ENCODE measurements around the gene CROCC.
"Not testable (repeated sequence)": the region's sequence is repeated elsewhere in the genome, so short reads cannot be mapped to it uniquely, and the experiment has no call there.

CROCC gene

DNA sequence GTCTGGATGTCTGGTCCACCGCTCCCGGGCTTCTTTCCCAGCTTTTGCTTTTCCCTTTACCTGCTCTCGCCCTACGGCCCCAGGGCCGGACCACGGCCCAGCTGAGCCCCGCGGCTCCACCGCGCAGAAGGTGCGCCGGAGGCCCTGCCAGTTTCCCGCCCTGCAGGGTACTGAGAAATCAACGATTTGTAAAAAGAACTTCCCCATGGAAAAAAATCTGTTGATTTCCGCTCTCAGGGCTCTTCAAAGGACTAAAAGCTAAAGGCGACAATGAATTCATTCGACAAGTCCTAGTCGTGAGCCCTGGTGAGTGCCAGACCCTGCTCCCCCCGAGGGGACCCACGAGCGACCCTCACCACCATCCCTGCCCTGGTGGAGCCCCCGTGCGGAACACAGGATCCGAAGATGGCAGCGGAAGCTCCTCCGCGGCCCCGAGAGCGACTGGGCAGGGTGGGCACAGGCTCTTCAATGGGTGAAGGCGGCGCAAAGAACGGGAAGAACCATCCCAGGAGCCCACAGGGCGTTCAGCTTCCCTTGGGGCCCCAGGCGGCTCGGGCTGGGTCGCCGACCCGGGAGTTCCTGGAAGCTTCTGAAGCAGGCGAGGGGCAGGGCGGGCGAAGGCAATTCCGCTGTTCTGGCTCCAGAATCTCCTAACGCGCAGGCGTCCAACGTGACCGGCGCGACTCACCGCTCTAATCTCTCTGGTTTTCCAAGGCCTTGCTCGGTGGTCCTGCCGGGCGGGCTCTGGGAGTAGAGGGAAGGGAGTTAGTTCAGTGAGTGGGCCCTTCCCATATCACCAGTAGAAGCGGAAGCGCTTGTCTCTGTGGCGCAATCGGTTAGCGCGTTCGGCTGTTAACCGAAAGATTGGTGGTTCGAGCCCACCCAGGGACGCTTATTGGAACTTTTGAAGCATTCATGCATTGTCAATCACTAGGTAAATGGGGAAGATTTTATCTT is 32.6 kb upstream of the CROCC start:
- CTCF ChIA-PET: interaction anchor here (1.0 to 1.1 kb wide), 2 partner anchors 182 to 268 kb away, joined by 3 to 4 read pairs; no protein-coding TSS in a partner anchor
- peak overlapping the region; percentile 48 for H3K4me3 ChIP-seq (ENCODE audit: low read depth, low read length)
- no peak for TF ChIP-seq CTCF (IDR thresholded peaks at IDR 0.05; ENCODE audit: insufficient read depth, low read length, missing control alignments)
- DNase-seq (ENCODE audit: low read depth, low spot score): no peak
- POLR2A ChIA-PET: no interaction called here

DNA sequence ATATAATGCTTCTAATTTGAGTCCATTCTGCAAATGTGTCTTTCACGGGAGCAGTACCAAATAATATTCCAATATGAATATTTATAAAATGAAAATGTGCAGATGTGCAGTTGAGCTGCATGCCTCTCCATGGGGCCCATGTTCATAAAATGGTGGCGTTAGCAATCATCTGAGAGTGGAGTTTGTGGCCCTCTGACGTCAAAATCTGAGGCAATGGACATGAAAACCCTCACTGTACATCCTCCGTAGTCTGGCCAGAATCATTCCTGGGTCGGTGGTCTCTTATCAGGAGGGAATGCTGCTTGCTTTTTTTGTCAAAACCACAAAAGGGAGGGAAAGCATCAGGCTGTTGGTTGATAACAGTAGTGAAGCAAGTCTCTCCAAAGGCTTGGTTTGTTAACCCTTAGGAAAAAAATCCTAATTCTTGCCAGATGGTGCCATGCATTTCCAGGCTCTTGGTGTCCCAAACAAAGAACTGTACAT is 31.2 kb upstream of the CROCC start:
- DNase-seq (ENCODE audit: low read depth, low spot score); POLR2A ChIA-PET; CTCF ChIA-PET; H3K4me3 ChIP-seq (ENCODE audit: low read depth, low read length): not testable (repeated sequence)

- H3K4me3 ChIP-seq (ENCODE audit: low read depth, low read length); POLR2A ChIA-PET; CTCF ChIA-PET; DNase-seq (ENCODE audit: low read depth, low spot score): not testable (repeated sequence)
These were observed 30.7 kb upstream of the CROCC start for GRCh38 chr1:16891057-16891456.

DNA sequence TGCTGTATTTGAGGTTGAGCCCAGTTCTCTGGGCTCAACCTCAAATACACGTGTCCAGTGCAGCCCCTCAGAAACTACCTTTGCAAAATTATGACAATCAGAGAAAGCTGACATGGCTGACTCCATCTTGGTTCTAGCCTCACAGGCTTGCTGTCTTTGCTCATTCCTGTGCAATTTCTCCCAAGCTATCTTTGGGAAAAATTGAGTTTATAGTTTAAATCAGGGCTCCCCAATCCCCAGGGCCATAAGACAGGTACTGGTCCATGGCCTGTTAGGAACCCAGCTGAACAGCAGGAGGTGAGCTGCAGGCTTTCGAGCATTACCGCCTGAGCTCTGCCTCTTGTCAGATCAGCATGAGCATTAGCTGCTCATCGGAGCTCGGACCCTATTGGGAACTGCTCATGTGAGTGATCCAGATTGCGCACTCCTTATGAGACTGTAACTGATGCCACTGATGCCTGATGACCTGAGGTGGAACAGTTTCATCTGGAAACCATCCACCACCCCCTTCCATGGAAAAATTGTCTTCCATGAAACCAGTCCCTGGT is 28.7 kb upstream of the CROCC start:
- CTCF ChIA-PET; DNase-seq (ENCODE audit: low read depth, low spot score); POLR2A ChIA-PET; H3K4me3 ChIP-seq (ENCODE audit: low read depth, low read length): not testable (repeated sequence)

DNA sequence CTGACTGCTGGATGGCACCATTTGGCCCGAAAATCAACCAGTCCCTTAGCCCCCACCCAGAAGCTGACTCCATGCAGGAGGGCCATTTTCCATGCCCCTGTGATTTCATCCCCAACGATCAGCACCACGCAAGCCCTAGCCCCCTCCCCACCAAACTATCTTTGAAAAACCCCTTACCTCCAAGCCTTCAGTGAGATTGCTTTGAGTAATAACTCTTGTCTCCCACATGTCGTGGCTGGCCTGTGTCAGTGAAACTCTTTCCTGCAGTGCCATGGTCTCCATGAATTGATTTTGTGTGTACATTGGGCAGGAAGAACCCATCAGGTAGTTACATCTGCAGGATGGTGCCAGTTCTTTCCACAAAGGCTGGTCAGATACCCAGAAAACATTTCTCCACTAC is 27.9 kb upstream of the CROCC start:
- DNase-seq (ENCODE audit: low read depth, low spot score); POLR2A ChIA-PET; CTCF ChIA-PET; H3K4me3 ChIP-seq (ENCODE audit: low read depth, low read length): not testable (repeated sequence)

DNA sequence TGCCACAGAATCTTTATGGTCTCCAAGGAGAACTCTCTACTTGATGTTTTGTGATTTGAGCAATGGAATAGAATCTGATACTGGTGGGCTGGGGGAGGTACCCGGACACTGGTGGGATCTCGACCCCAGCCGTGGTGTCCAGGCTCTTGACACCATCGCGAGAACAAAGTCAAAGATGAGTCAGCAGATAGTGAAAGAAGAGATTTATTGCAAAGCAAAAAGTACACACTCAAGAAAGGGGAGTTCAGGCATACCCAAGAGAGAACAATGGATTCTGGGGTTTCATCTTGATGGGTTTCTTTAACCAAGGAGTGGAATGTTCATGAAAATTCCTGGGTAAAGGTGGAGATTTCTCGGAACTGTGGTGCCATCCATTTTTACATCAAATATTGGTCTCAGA is 27.4 kb upstream of the CROCC start:
- CTCF ChIA-PET; H3K4me3 ChIP-seq (ENCODE audit: low read depth, low read length); DNase-seq (ENCODE audit: low read depth, low spot score); POLR2A ChIA-PET: not testable (repeated sequence)

GRCh38 chr1:16895233-16895597 is 26.5 kb upstream of the CROCC start:
- DNase-seq (ENCODE audit: low read depth, low spot score); CTCF ChIA-PET: not testable (repeated sequence)
- POLR2A ChIA-PET: interaction anchor here (1.1 kb wide), 1 partner anchor 9 kb away, joined by 17 read pairs; no protein-coding TSS in a partner anchor
- peak overlapping the region; percentile 38 for H3K4me3 ChIP-seq (ENCODE audit: low read depth, low read length)

DNA sequence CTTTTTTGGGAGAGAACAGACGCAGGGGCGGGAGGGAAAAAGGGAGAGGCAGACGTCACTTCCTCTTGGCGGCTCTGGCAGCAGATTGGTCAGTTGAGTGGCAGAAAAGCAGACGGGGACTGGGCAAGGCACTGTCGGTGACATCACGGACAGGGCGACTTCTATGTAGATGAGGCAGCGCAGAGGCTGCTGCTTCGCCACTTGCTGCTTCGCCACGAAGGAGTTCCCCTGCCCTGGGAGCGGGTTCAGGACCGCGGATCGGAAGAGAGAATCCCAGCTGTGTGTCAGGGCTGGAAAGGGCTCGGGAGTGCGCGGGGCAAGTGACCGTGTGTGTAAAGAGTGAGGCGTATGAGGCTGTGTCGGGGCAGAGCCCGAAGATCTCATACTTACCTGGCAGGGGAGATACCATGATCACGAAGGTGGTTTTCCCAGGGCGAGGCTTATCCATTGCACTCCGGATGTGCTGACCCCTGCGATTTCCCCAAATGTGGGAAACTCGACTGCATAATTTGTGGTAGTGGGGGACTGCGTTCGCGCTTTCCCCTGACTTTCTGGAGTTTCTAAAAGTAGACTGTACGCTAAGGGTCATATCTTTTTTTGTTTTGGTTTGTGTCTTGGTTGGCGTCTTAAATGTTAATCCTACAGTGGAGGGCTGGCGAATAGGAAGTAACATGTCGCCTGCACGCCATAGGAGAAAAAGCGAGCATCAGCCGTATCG is 26.0 kb upstream of the CROCC start, which contains the start of gene RNU1-2:
Gene RNU1-2, plus strand, starts transcription at position 383 of the 718 bp plus-strand sequence.
- H3K4me3 ChIP-seq (ENCODE audit: low read depth, low read length): peak within 1 kb of the TSS; percentile 45
- peak; percentile 100 for DNase-seq (ENCODE audit: low read depth, low spot score)
- CTCF ChIA-PET: not testable (repeated sequence)
- POLR2A ChIA-PET: interaction anchor here (0.7 to 1.7 kb wide), 6 partner anchors 9 to 382 kb away, joined by 3 to 33 read pairs (median 11); partner anchors contain the start of gene RNU1-1

- H3K4me3 ChIP-seq (ENCODE audit: low read depth, low read length): peak overlapping the region; percentile 4
- CTCF ChIA-PET; DNase-seq (ENCODE audit: low read depth, low spot score): not testable (repeated sequence)
- POLR2A ChIA-PET: interaction anchor here (0.7 to 1.7 kb wide), 5 partner anchors 9 to 383 kb away, joined by 3 to 33 read pairs (median 9); partner anchors contain the start of gene RNU1-1
These were observed 25.2 kb upstream of the CROCC start for GRCh38 chr1:16896316-16897055.

DNA sequence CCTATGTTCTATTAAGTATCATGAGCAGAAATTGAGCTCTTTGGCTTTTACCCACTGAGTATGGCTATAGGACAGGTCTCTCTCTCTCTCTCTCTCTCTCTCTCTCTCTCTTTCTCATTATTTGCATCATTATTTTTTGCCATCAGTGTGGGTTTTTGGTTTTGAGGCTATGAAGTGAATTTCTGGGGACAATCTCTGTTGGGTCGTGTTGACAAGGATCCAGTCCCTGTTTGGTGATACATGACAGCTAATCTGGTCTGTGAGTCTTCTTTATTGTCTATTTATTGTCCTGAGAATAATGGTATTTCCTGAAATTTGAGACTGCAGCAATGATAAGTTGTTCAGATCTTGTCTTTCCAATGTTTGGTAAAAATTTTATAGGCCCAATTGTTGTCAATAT is 24.1 kb upstream of the CROCC start:
- CTCF ChIA-PET: interaction anchor here (0.6 to 0.7 kb wide), 2 partner anchors 283 to 655 kb away, joined by 3 to 4 read pairs; no protein-coding TSS in a partner anchor
- POLR2A ChIA-PET; DNase-seq (ENCODE audit: low read depth, low spot score); H3K4me3 ChIP-seq (ENCODE audit: low read depth, low read length): not testable (repeated sequence)

DNA sequence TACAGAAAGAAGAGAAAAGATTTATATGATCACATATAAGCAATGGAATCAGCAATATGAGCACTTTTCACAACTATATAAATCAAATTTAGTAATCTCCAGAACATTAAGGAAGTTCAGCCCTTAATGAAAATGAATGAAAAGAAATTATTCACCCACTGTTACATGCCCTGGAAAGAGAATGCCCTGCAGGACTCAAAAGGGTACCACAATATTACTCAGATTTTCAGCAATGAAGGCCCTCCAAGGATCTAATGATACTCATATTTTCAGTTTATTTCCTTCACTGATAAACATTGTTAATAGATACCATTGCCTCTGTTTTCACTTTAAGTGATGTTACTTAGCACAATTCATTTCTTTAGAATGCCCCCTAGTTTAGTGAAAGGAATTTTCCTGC is 23.4 kb upstream of the CROCC start:
- POLR2A ChIA-PET; CTCF ChIA-PET; DNase-seq (ENCODE audit: low read depth, low spot score); H3K4me3 ChIP-seq (ENCODE audit: low read depth, low read length): not testable (repeated sequence)

GRCh38 chr1:16899020-16899419 is 22.7 kb upstream of the CROCC start:
- DNase-seq (ENCODE audit: low read depth, low spot score); H3K4me3 ChIP-seq (ENCODE audit: low read depth, low read length); CTCF ChIA-PET; POLR2A ChIA-PET: not testable (repeated sequence)

All from AG04449 (cell line).